Spleen (tissue), 11 donors: ENCODE results near the gene STK40. TPM values are rescaled to one million over a fixed set of nuclear protein-coding genes. Genes with fewer than 3 reads are reported as not detected.

Source experiments
- DNase-seq: peaks from one replicate; pipeline ENCODE4 v3.0.0-alpha.2; 2020
- H3K27ac ChIP-seq, 8 donors: fragments of 200-600 bp; sonication (generic) in 7 of 8; 1 replicate in 4 of 8; 2 replicates in 4 of 8; pipeline versions ENCODE4 v1.5.0 to v1.8.0; 2016 to 2021; ENCODE audit warnings: inconsistent platforms in 4 of 8, mild to moderate bottlenecking in 4 of 8, moderate library complexity in 1 of 8
- H3K27me3 ChIP-seq, 7 donors: fragments of 200-600 bp; sonication (generic) in 6 of 7; replicated peaks in 1 of 7; 1 replicate in 4 of 7; 2 replicates in 3 of 7; pipeline versions ENCODE4 v1.5.0 to v1.8.0; 2016 to 2021; ENCODE audit warnings: inconsistent platforms in 3 of 7, mild to moderate bottlenecking in 1 of 7
- H3K36me3 ChIP-seq, 6 donors: fragments of 200-600 bp; sonication (generic) in 5 of 6; 1 replicate in 4 of 6; 2 replicates in 2 of 6; pipeline versions ENCODE4 v1.5.0 to v1.8.0; 2016 to 2021; ENCODE audit warnings: inconsistent platforms in 2 of 6
- H3K4me1 ChIP-seq, 6 donors: fragments of 200-600 bp; sonication (generic) in 5 of 6; 1 replicate in 3 of 6; 2 replicates in 3 of 6; pipeline versions ENCODE4 v1.5.0 to v1.8.0; 2016 to 2021; ENCODE audit warnings: inconsistent platforms in 3 of 6
- H3K4me3 ChIP-seq, 8 donors: fragments of 200-600 bp; sonication (generic) in 7 of 8; 1 replicate in 4 of 8; 2 replicates in 4 of 8; pipeline versions ENCODE4 v1.5.0 to v1.8.0; 2016 to 2021; ENCODE audit warnings: inconsistent platforms in 4 of 8, mild to moderate bottlenecking in 4 of 8, moderate library complexity in 2 of 8
- H3K9me3 ChIP-seq, 8 donors: fragments of 200-600 bp; sonication (generic) in 7 of 8; 1 replicate in 4 of 8; 2 replicates in 4 of 8; pipeline versions ENCODE4 v1.5.0 to v1.8.0; 2016 to 2021; ENCODE audit warnings: inconsistent platforms in 4 of 8
- CTCF ChIP-seq, 11 experiments: fragments of 200-600 bp in 7 of 11; fragments of 450-650 bp in 4 of 11; sonication (generic) in 4 of 11; IDR thresholded peaks in 8 of 11; conservative IDR thresholded peaks in 3 of 11; 1 replicate in 7 of 11; 2 replicates in 4 of 11; pipeline versions ENCODE4 v1.4.0 to v1.8.0; 2016 to 2021; ENCODE audit warnings: antibody characterized with exemption in 11 of 11, inconsistent platforms in 4 of 11, mild to moderate bottlenecking in 1 of 11
- POLR2A ChIP-seq, 3 donors: fragments of 450-650 bp; IDR thresholded peaks; one replicate each; pipeline ENCODE4 v1.5.1; 2017; ENCODE audit warnings: antibody characterized with exemption in 3 of 3, mild to moderate bottlenecking in 1 of 3
- POLR2AphosphoS5 ChIP-seq, 3 donors: sonication (generic); formaldehyde crosslinking; IDR thresholded peaks; one replicate each; pipeline ENCODE4 v1.5.1; 2017; ENCODE audit warnings: antibody characterized with exemption in 3 of 3
- WGBS, 5 donors: extraction: QIAGEN DNeasy Blood & Tissue Kit in 3 of 5; methylation state at CpG; one replicate each; pipeline versions ENCODE4 v1.1.5 to v1.1.7; 2013 to 2018; 5-methylcytosine and 5-hydroxymethylcytosine counted together
- intact Hi-C: fragments of 100-400 bp; cut with DNase I; formaldehyde crosslinking; loops from one replicate; pipeline ENCODE4 v1.15.0; 2023; ENCODE audit warnings: low total_unique reads
- polyA plus RNA-seq, 3 donors: library from polyadenylated mRNA; stranded (reverse); fragments of 200-250 nt; gene quantifications; one replicate each; pipeline ENCODE4 v1.2.1, GENCODE V29; 2013
- total RNA-seq, 7 donors: library from RNA; depleted of rRNA in 3 of 7; stranded (reverse); fragments of >200 nt in 3 of 7; fragmentation: NEBNext Ultra II Directional in 4 of 7; extraction: Animal tissue kit (Norgen Biotek cat#: 25700) in 4 of 7; gene quantifications; one replicate each; pipeline versions ENCODE4 v1.1.0 to v1.2.1, GENCODE V29; 2016 to 2021
- donor health status: healthy with polysubstance abuse.
- donor health status: DM: no; HTN: no; CAD: no; lungs with moderate emphysema.
- donor health status: DM: no; HTN: no; CAD: no.
- donor health status: Bipolar disorder and iron deficiency.
- donor health status: healthy.
- donor health status: DM: no; HTN: no; CAD: no.
- donor health status: DM: yes; HTN: yes; CAD: no.

Gene STK40
- total and polyA plus RNA-seq, 10 donors, result 13.7 to 79.2 (median 48.9) TPM

- Histone ChIP-seq H3K27me3 (no peaks in the 10 kb centered on the region), H3K4me3 (no peak overlapping the region), H3K4me1 (peaks cover 45 to 74% (median 56%) of the 10 kb centered on the region in 6 donors), H3K36me3 (peaks cover 0 to 97% (median 54%) of the 10 kb centered on the region in 6 donors), H3K9me3 (no peaks in the 10 kb centered on the region), H3K27ac (peak overlapping the region in 3 of 8 donors; percentile 16 to 86 (median 25))
- WGBS, 5 donors, result 82 to 92% (median 86%) methylated on average over 6 to 8 of the region's 8 CpGs
- no peak for TF ChIP-seq POLR2A (IDR thresholded peaks at IDR 0.05)
- no peak for TF ChIP-seq POLR2AphosphoS5 (IDR thresholded peaks at IDR 0.05)
- no peak for TF ChIP-seq CTCF (IDR thresholded peaks at IDR 0.05 in 8 of 11, conservative IDR thresholded peaks at IDR 0.05 in 3 of 11)
- intact Hi-C loops, result loop anchor here (10.0 kb wide), 1 partner anchor 68 kb away; no protein-coding TSS in a partner anchor
- DNase-seq, result peak; percentile 69
Observed at GRCh38 chr1:36346741-36347370, 38.9 kb downstream of the STK40 start.

- no peaks in the 10 kb centered on the region for H3K27me3 ChIP-seq
- DNase-seq, result peak; percentile 66
- TF ChIP-seq POLR2AphosphoS5 (IDR thresholded peaks at IDR 0.05) (no peak), POLR2A (IDR thresholded peaks at IDR 0.05) (no peak), CTCF (IDR thresholded peaks at IDR 0.05 in 8 of 11, conservative IDR thresholded peaks at IDR 0.05 in 3 of 11) (no peak)
- peak overlapping the region in 1 of 8 donors; percentile 67 for H3K27ac ChIP-seq
- H3K36me3 ChIP-seq, result peaks cover 3 to 99% (median 67%) of the 10 kb centered on the region in 6 donors
- peaks cover 32 to 74% (median 52%) of the 10 kb centered on the region in 6 donors for H3K4me1 ChIP-seq
- intact Hi-C loops, result loop anchor here (10.0 kb wide), 1 partner anchor 69 kb away; no protein-coding TSS in a partner anchor
- no peaks in the 10 kb centered on the region for H3K9me3 ChIP-seq
- 89 to 93% (median 92%) methylated on average over 7 of the region's 7 CpGs for WGBS, 5 donors
- no peak overlapping the region for H3K4me3 ChIP-seq
Observed at GRCh38 chr1:36345353-36345752, 40.4 kb downstream of the STK40 start.

GRCh38 chr1:36344395-36344680 lies 41.4 kb downstream of the STK40 start:
- peaks cover 26 to 74% (median 51%) of the 10 kb centered on the region in 6 donors for H3K4me1 ChIP-seq
- peaks cover 3 to 100% (median 72%) of the 10 kb centered on the region in 6 donors for H3K36me3 ChIP-seq
- DNase-seq, result peak; percentile 71
- TF ChIP-seq POLR2A (IDR thresholded peaks at IDR 0.05), result no peak
- no peak for TF ChIP-seq CTCF (IDR thresholded peaks at IDR 0.05 in 8 of 11, conservative IDR thresholded peaks at IDR 0.05 in 3 of 11)
- TF ChIP-seq POLR2AphosphoS5 (IDR thresholded peaks at IDR 0.05), result no peak
- intact Hi-C loops, result loop anchor here (10.0 kb wide), 1 partner anchor 70 kb away; no protein-coding TSS in a partner anchor
- H3K27ac ChIP-seq, result peak overlapping the region in 3 of 8 donors; percentile 54 to 67 (median 62)
- H3K27me3 ChIP-seq, result no peaks in the 10 kb centered on the region
- H3K4me3 ChIP-seq, result no peak overlapping the region
- WGBS, 5 donors, result 83 to 95% (median 90%) methylated on average over 8 of the region's 8 CpGs
- no peaks in the 10 kb centered on the region for H3K9me3 ChIP-seq

- Histone ChIP-seq H3K9me3 (no peaks in the 10 kb centered on the region), H3K27me3 (no peaks in the 10 kb centered on the region), H3K36me3 (peaks cover 3 to 100% (median 72%) of the 10 kb centered on the region in 6 donors), H3K27ac (peak overlapping the region in 6 of 8 donors; percentile 33 to 67 (median 55)), H3K4me1 (peaks cover 25 to 74% (median 51%) of the 10 kb centered on the region in 6 donors), H3K4me3 (no peak overlapping the region)
- 65 to 86% (median 77%) methylated on average over 10 to 24 of the region's 24 CpGs for WGBS, 5 donors
- no peak for TF ChIP-seq POLR2A (IDR thresholded peaks at IDR 0.05)
- peak; percentile 49 to 81 (median 67) for TF ChIP-seq POLR2AphosphoS5 (IDR thresholded peaks at IDR 0.05)
- TF ChIP-seq CTCF (IDR thresholded peaks at IDR 0.05 in 8 of 11, conservative IDR thresholded peaks at IDR 0.05 in 3 of 11), result no peak
- peak; percentile 74 for DNase-seq
- intact Hi-C loops, result loop anchor here (10.0 kb wide), 1 partner anchor 71 kb away; no protein-coding TSS in a partner anchor
Observed at GRCh38 chr1:36343651-36344394, 41.9 kb downstream of the STK40 start.
